Psoas muscle (tissue), 8 donors: ENCODE measurements around the gene NUP133. TPM values are rescaled to one million over a fixed set of nuclear protein-coding genes. Genes with fewer than 3 reads are reported as not detected.
"Not testable (repeated sequence)": the region's sequence is repeated elsewhere in the genome, so short reads cannot be mapped to it uniquely, and the experiment has no call there.

Source experiments
- ATAC-seq, 4 donors: fragments of 200-7000 bp; cut with Tn5 transposase; one replicate each; pipeline ENCODE4 v1.9.1; 2020; ENCODE audit warnings: moderate library complexity in 3 of 4, mild to moderate bottlenecking in 2 of 4
- DNase-seq, 2 donors: peaks; one replicate each; pipeline ENCODE4 v3.0.0-alpha.2; 2020
- H3K27ac ChIP-seq: fragments of 200-600 bp; one replicate; pipeline ENCODE4 v1.8.0; 2022
- H3K27me3 ChIP-seq, 3 donors: fragments of 200-600 bp in 1 of 3; one replicate each; pipeline versions ENCODE4 v1.6.1 to v1.8.0; 2013 to 2022; ENCODE audit warnings: low read length in 2 of 3, mild to moderate bottlenecking in 2 of 3, moderate library complexity in 1 of 3; ENCODE audit not compliant: insufficient read depth in 3 of 3
- H3K36me3 ChIP-seq, 2 donors: fragments of 200-600 bp in 1 of 2; one replicate each; pipeline versions ENCODE4 v1.6.1 to v1.8.0; 2013 to 2022; ENCODE audit warnings: low read depth in 1 of 2, mild to moderate bottlenecking in 1 of 2, moderate library complexity in 1 of 2; ENCODE audit not compliant: insufficient read depth in 1 of 2
- H3K4me1 ChIP-seq: fragments of 200-600 bp; one replicate; pipeline ENCODE4 v1.8.0; 2022
- H3K4me3 ChIP-seq: fragments of 200-600 bp; one replicate; pipeline ENCODE4 v1.8.0; 2022; ENCODE audit warnings: mild to moderate bottlenecking
- H3K9me3 ChIP-seq: fragments of 200-600 bp; one replicate; pipeline ENCODE4 v1.8.0; 2022
- CTCF ChIP-seq: fragments of 200-600 bp; IDR thresholded peaks from one replicate; pipeline ENCODE4 v1.8.0; 2022; ENCODE audit warnings: antibody characterized with exemption
- WGBS, 3 donors: extraction: QIAGEN DNeasy Blood & Tissue Kit; methylation state at CpG; one replicate each; pipeline versions ENCODE4 v1.1.6 to v1.1.7; 2013; 5-methylcytosine and 5-hydroxymethylcytosine counted together
- intact Hi-C, 2 donors: fragments of 100-400 bp; cut with DNase I; formaldehyde crosslinking; loops; one replicate each; pipeline versions ENCODE4 v1.11.0 to v1.14.2; 2022
- polyA plus RNA-seq, 3 donors: library from polyadenylated mRNA; stranded (reverse); fragments of 200-250 nt; gene quantifications; one replicate each; pipeline ENCODE4 v1.2.3, GENCODE V29; 2013
- total RNA-seq, 4 donors: library from RNA; stranded (reverse); fragmentation: NEBNext Ultra II Directional in 2 of 4; extraction: Animal tissue kit (Norgen Biotek cat#: 25700) in 2 of 4; gene quantifications; one replicate each; pipeline versions ENCODE4 v1.2.1 to v1.2.4, GENCODE V29; 2021 to 2023
- donor health status: healthy with polysubstance abuse.
- donor health status: DM: no; HTN: no; CAD: no; lungs with moderate emphysema.
- donor health status: Bipolar disorder and iron deficiency.
- donor health status: healthy.
- donor health status: DM: yes; HTN: yes; CAD: no.
- donor health status: DM: no; HTN: no; CAD: no.
- donor health status: DM: no; HTN: no; CAD: no.
- donor health status: DM: yes; HTN: yes; CAD: no.

The NUP133 gene
- total and polyA plus RNA-seq, 7 donors, result 9.3 to 29.3 (median 24.1) TPM

GRCh38 chr1:229479660-229480399, 28.3 kb downstream of the NUP133 start:
- no peak for TF ChIP-seq CTCF
- Histone ChIP-seq H3K4me1 (no peaks in the 10 kb centered on the region), H3K36me3 (peaks cover 4 to 95% of the 10 kb centered on the region in 2 donors), H3K4me3 (no peak overlapping the region), H3K27ac (no peak overlapping the region), H3K9me3 (no peaks in the 10 kb centered on the region), H3K27me3 (no peaks in the 10 kb centered on the region)
- no peak for DNase-seq
- peak in 1 of 4 donors; percentile 24 for ATAC-seq
- intact Hi-C loops, result loop anchor here in 1 of 2 donors (2.0 kb wide), 1 partner anchor 221 kb away; no protein-coding TSS in a partner anchor
- 60 to 69% (median 65%) methylated on average over 10 of the region's 10 CpGs for WGBS, 3 donors

- intact Hi-C loops, result no loop called here
- H3K36me3 ChIP-seq, result peaks cover 3 to 95% of the 10 kb centered on the region in 2 donors
- H3K27me3 ChIP-seq, result no peaks in the 10 kb centered on the region
- H3K4me3 ChIP-seq, result no peak overlapping the region
- WGBS, 3 donors, result 94 to 100% (median 97%) methylated on average over 1 of the region's 1 CpG
- no peak for TF ChIP-seq CTCF
- no peaks in the 10 kb centered on the region for H3K9me3 ChIP-seq
- no peak overlapping the region for H3K27ac ChIP-seq
- DNase-seq, result no peak
- ATAC-seq, result no peak
- no peaks in the 10 kb centered on the region for H3K4me1 ChIP-seq
Observed at GRCh38 chr1:229478852-229479251, 29.3 kb downstream of the NUP133 start.

GRCh38 chr1:229475859-229476258, 32.3 kb downstream of the NUP133 start:
- H3K4me1 ChIP-seq, H3K27me3 ChIP-seq, intact Hi-C loops, ATAC-seq, H3K4me3 ChIP-seq, H3K27ac ChIP-seq, H3K9me3 ChIP-seq, DNase-seq: not testable (repeated sequence)
- WGBS, 3 donors, result 79 to 87% (median 81%) methylated on average over 13 of the region's 13 CpGs
- H3K36me3 ChIP-seq, result peaks cover 0 to 96% of the 10 kb centered on the region in 2 donors

GRCh38 chr1:229474509-229474908, 33.6 kb downstream of the NUP133 start:
- H3K4me1 ChIP-seq, result no peaks in the 10 kb centered on the region
- H3K27ac ChIP-seq, result no peak overlapping the region
- ATAC-seq (no peak), DNase-seq (no peak)
- H3K36me3 ChIP-seq, result peaks cover 2 to 96% of the 10 kb centered on the region in 2 donors
- no peaks in the 10 kb centered on the region for H3K27me3 ChIP-seq
- no peak for TF ChIP-seq CTCF
- 83 to 92% (median 87%) methylated on average over 2 of the region's 2 CpGs for WGBS, 3 donors
- no peaks in the 10 kb centered on the region for H3K9me3 ChIP-seq
- intact Hi-C loops, result no loop called here
- H3K4me3 ChIP-seq, result no peak overlapping the region

- Histone ChIP-seq H3K4me3 (no peak overlapping the region), H3K9me3 (no peaks in the 10 kb centered on the region), H3K4me1 (no peaks in the 10 kb centered on the region), H3K27ac (no peak overlapping the region), H3K36me3 (peaks cover 2 to 93% of the 10 kb centered on the region in 2 donors), H3K27me3 (no peaks in the 10 kb centered on the region)
- no peak for TF ChIP-seq CTCF
- ATAC-seq (no peak), DNase-seq (no peak)
- intact Hi-C loops, result no loop called here
- WGBS, 3 donors, result 90 to 98% (median 96%) methylated on average over 3 of the region's 3 CpGs
Observed at GRCh38 chr1:229471175-229471574, 37.0 kb downstream of the NUP133 start.
